H1 (cell line): ENCODE results near the gene FOXP4. TPM values are rescaled to one million over a fixed set of nuclear protein-coding genes. Genes with fewer than 3 reads are reported as not detected.
A peak's percentile ranks its signal among the peaks of the same experiment; 100 is the strongest.

Experiments
- CTCF ChIA-PET: fragments of 300-600 bp; sonication (Branson Sonifier 250); formaldehyde crosslinking; loops from one replicate; lab custom pipeline; 2021; ENCODE audit not compliant: partially characterized antibody; lab: Charles Lee
- POLR2A ChIA-PET: fragments of 300-600 bp; sonication (Branson Sonifier 250); formaldehyde crosslinking; loops from one replicate; lab custom pipeline; 2021; ENCODE audit warnings: inconsistent platforms; ENCODE audit not compliant: partially characterized antibody; lab: Charles Lee
- DNase-seq, 2 experiments: peaks; one replicate each; pipeline versions ENCODE4 v3.0.0 to v3.0.0-alpha.2; 2010 to 2022; ENCODE audit warnings: low spot score in 2 of 2, low read depth in 1 of 2, mixed read lengths in 1 of 2
- FAIRE-seq: peaks from 2 replicates; lab custom pipeline; 2011; peaks lifted over from hg19 to GRCh38; lab: Jason Lieb, UNC
- H2AFZ ChIP-seq: 2 replicates; pipeline ENCODE4 v1.8.1; 2012; ENCODE audit warnings: low read length, inconsistent platforms
- H2AK5ac ChIP-seq: 2 replicates; pipeline ENCODE4 v1.6.1; 2013; ENCODE audit warnings: low read depth, low read length
- H2BK120ac ChIP-seq: replicated peaks from 2 replicates; pipeline ENCODE3; 2013; ENCODE audit warnings: low read depth, low read length, inconsistent platforms
- H2BK12ac ChIP-seq: 2 replicates; pipeline ENCODE4 v1.6.1; 2013; ENCODE audit warnings: low read depth, low read length
- H2BK15ac ChIP-seq: 2 replicates; pipeline ENCODE4 v1.6.1; 2013; ENCODE audit warnings: low read length
- H2BK20ac ChIP-seq: 2 replicates; pipeline ENCODE4 v1.6.1; 2013; ENCODE audit warnings: low read length
- H2BK5ac ChIP-seq: 2 replicates; pipeline ENCODE4 v1.6.1; 2013; ENCODE audit warnings: low read depth, low read length
- H3K14ac ChIP-seq: 2 replicates; pipeline ENCODE4 v1.6.1; 2013; ENCODE audit warnings: inconsistent platforms; ENCODE audit not compliant: insufficient read length
- H3K18ac ChIP-seq: 2 replicates; pipeline ENCODE4 v1.6.1; 2013; ENCODE audit warnings: low read length; ENCODE audit errors: extremely low read depth
- H3K23ac ChIP-seq: 2 replicates; pipeline ENCODE4 v1.6.1; 2013; ENCODE audit warnings: inconsistent platforms; ENCODE audit not compliant: insufficient read length
- H3K23me2 ChIP-seq: 2 replicates; pipeline ENCODE4 v1.6.1; 2013; ENCODE audit warnings: low read depth, low read length
- H3K27ac ChIP-seq: 2 replicates; pipeline ENCODE4 v1.6.1; 2011; ENCODE audit warnings: low read depth, low read length, inconsistent platforms
- H3K27me3 ChIP-seq, 4 experiments: replicated peaks in 1 of 4; 1 replicate in 1 of 4; 2 replicates in 3 of 4; pipeline versions ENCODE4 v1.6.1 to v1.8.1; 2011 to 2013; ENCODE audit warnings: low read length in 3 of 4, mild to moderate bottlenecking in 3 of 4, inconsistent platforms in 2 of 4, mixed read lengths in 2 of 4, moderate library complexity in 1 of 4; ENCODE audit not compliant: control insufficient read depth in 3 of 4, insufficient read depth in 3 of 4; ENCODE audit errors: extremely low read depth in 1 of 4
- H3K36me3 ChIP-seq, 4 experiments: 2 replicates each; pipeline versions ENCODE4 v1.6.1 to v1.8.1; 2011 to 2013; ENCODE audit warnings: mild to moderate bottlenecking in 4 of 4, low read length in 3 of 4, moderate library complexity in 2 of 4, control low read depth in 1 of 4, inconsistent platforms in 1 of 4; ENCODE audit not compliant: insufficient read depth in 4 of 4, control insufficient read depth in 2 of 4
- H3K4ac ChIP-seq: replicated peaks from 2 replicates; pipeline ENCODE3; 2013; ENCODE audit warnings: low read length, low read depth, mixed read lengths, inconsistent platforms; ENCODE audit not compliant: insufficient read length
- H3K4me1 ChIP-seq, 4 experiments: replicated peaks in 1 of 4; 1 replicate in 1 of 4; 2 replicates in 3 of 4; pipeline versions ENCODE4 v1.6.1 to v1.8.1; 2011 to 2013; ENCODE audit warnings: low read length in 3 of 4, inconsistent platforms in 2 of 4, mixed read lengths in 1 of 4; ENCODE audit not compliant: insufficient read depth in 4 of 4, control insufficient read depth in 3 of 4
- H3K4me2 ChIP-seq, 2 experiments: 2 replicates each; pipeline versions ENCODE4 v1.6.1 to v1.8.1; 2011 to 2013; ENCODE audit warnings: low read depth in 2 of 2, low read length in 2 of 2, control low read depth in 1 of 2, inconsistent platforms in 1 of 2, mild to moderate bottlenecking in 1 of 2; ENCODE audit not compliant: insufficient read depth in 1 of 2
- H3K4me3 ChIP-seq, 4 experiments: fragments of 200-600, 300-600 bp in 1 of 4; sonication (generic), shearing (Covaris generic), sonication (Bioruptor Twin) in 1 of 4; 2 replicates each; pipeline versions ENCODE4 v1.5.1 to v1.8.1; 2011 to 2016; ENCODE audit warnings: low read length in 4 of 4, low read depth in 3 of 4, control low read depth in 2 of 4, inconsistent platforms in 2 of 4, mild to moderate bottlenecking in 2 of 4, mixed read lengths in 1 of 4, moderate library complexity in 1 of 4; ENCODE audit not compliant: insufficient read depth in 2 of 4; ENCODE audit errors: extremely low read depth in 1 of 4
- H3K56ac ChIP-seq: replicated peaks from 2 replicates; pipeline ENCODE3; 2013; ENCODE audit warnings: low read depth, mild to moderate bottlenecking, mixed read lengths, low read length, inconsistent platforms; ENCODE audit not compliant: insufficient read length
- H3K79me1 ChIP-seq: 2 replicates; pipeline ENCODE4 v1.6.1; 2013; ENCODE audit warnings: low read depth, low read length, control low read depth
- H3K79me2 ChIP-seq, 2 experiments: 2 replicates each; pipeline versions ENCODE4 v1.6.1 to v1.8.1; 2012 to 2013; ENCODE audit warnings: low read length in 2 of 2, mild to moderate bottlenecking in 2 of 2, inconsistent platforms in 1 of 2; ENCODE audit not compliant: insufficient read depth in 2 of 2, control insufficient read depth in 1 of 2
- H3K9ac ChIP-seq, 4 experiments: replicated peaks in 1 of 4; 1 replicate in 1 of 4; 2 replicates in 3 of 4; pipeline versions ENCODE4 v1.6.1 to v1.8.1; 2011 to 2013; ENCODE audit warnings: low read depth in 3 of 4, low read length in 3 of 4, control low read depth in 2 of 4, mild to moderate bottlenecking in 2 of 4, moderate library complexity in 2 of 4, inconsistent platforms in 1 of 4; ENCODE audit errors: extremely low read depth in 1 of 4
- H3K9me3 ChIP-seq, 2 experiments: 2 replicates each; pipeline versions ENCODE4 v1.6.1 to v1.8.1; 2012 to 2013; ENCODE audit warnings: mild to moderate bottlenecking in 2 of 2, moderate library complexity in 2 of 2, control low read depth in 1 of 2, inconsistent platforms in 1 of 2, low read depth in 1 of 2, low read length in 1 of 2, mixed read lengths in 1 of 2; ENCODE audit not compliant: insufficient read depth in 2 of 2
- H4K20me1 ChIP-seq, 2 experiments: replicated peaks in 1 of 2; 2 replicates each; pipeline versions ENCODE3 to v1.8.1; 2011 to 2013; ENCODE audit warnings: inconsistent platforms in 2 of 2, low read length in 2 of 2, mild to moderate bottlenecking in 1 of 2; ENCODE audit not compliant: insufficient read depth in 2 of 2, control insufficient read depth in 1 of 2
- H4K5ac ChIP-seq: 2 replicates; pipeline ENCODE4 v1.6.1; 2013; ENCODE audit warnings: low read length, low read depth, mixed read lengths, inconsistent platforms; ENCODE audit not compliant: insufficient read length
- H4K8ac ChIP-seq: 2 replicates; pipeline ENCODE4 v1.8.0; 2013; ENCODE audit warnings: mild to moderate bottlenecking, moderate library complexity, low read length, inconsistent platforms; ENCODE audit not compliant: insufficient read depth; ENCODE audit errors: extremely low read depth
- H4K91ac ChIP-seq: replicated peaks from 2 replicates; pipeline ENCODE3; 2013; ENCODE audit warnings: low read length, mixed read lengths, inconsistent platforms; ENCODE audit not compliant: insufficient read length
- JUND ChIP-seq: IDR thresholded peaks from 2 replicates; pipeline ENCODE4 v1.6.1; 2011; ENCODE audit warnings: mild to moderate bottlenecking, improper control_type of control experiment, low read length
- MAX ChIP-seq: IDR thresholded peaks from 2 replicates; pipeline ENCODE4 v1.6.1; 2012; ENCODE audit warnings: inconsistent platforms
- RNF2 ChIP-seq: fragments of 200-900, 300-1000 bp; sonication (generic); IDR thresholded peaks from 2 replicates; pipeline ENCODE4 v1.7.1; 2016; ENCODE audit warnings: borderline replicate concordance, low read depth, mild to moderate bottlenecking, antibody characterized with exemption, low read length; ENCODE audit not compliant: poor library complexity, severe bottlenecking; ENCODE audit errors: missing control alignments
- SUZ12 ChIP-seq: fragments of 200-600 bp; sonication (generic); IDR thresholded peaks from 2 replicates; pipeline ENCODE4 v1.6.1; 2012; ENCODE audit warnings: mild to moderate bottlenecking, inconsistent platforms, low read length, moderate library complexity, mixed read lengths
- TEAD4 ChIP-seq: IDR thresholded peaks from 2 replicates; pipeline ENCODE4 v1.6.1; 2012; ENCODE audit warnings: low read depth, low read length, inconsistent platforms, mixed read lengths
- WGBS, 2 experiments: shearing (Covaris generic) in 1 of 2; methylation state at CpG; one replicate each; pipeline versions ENCODE4 v1.1.6 to v1.1.7; 2013 to 2015; ENCODE audit warnings: low lambda C conversion rate in 2 of 2, mixed read lengths in 2 of 2, inconsistent platforms in 1 of 2, low coverage in 1 of 2, missing lambda C conversion rate in 1 of 2; ENCODE audit not compliant: insufficient replicate concordance in 2 of 2, insufficient coverage in 1 of 2, insufficient read length in 1 of 2; ENCODE audit errors: extremely low coverage in 1 of 2, missing lambda C conversion rate in 1 of 2; 5-methylcytosine and 5-hydroxymethylcytosine counted together
- polyA plus RNA-seq, 7 experiments: library from polyadenylated mRNA; depleted of rRNA in 3 of 7; stranded (reverse) in 5 of 7; unstranded in 2 of 7; fragments of >200 nt in 5 of 7; fragments of 200-250 nt in 2 of 7; gene quantifications; 1 replicate in 5 of 7; 2 replicates in 1 of 7; 4 replicates in 1 of 7; pipeline versions ENCODE4 v1.2.1 to v1.2.3, GENCODE V29; 2011 to 2013; ENCODE audit warnings: missing spikeins in 2 of 7, mixed read lengths in 2 of 7
- total RNA-seq: library from RNA; stranded (reverse); fragmentation: NEBNext Ultra II Directional; extraction: Animal tissue kit (Norgen Biotek cat#: 25700); gene quantifications from 2 replicates; pipeline ENCODE4 v1.2.1, GENCODE V29; 2021

The FOXP4 gene
- total and polyA plus RNA-seq, 2 of the 8 experiments (the other 6 are each of a cell fraction or from before 2014, with no cell fraction given): 4.8 to 13.3 TPM

GRCh38 chr6:41503827-41504465, 42.2 kb upstream of the FOXP4 start:
- TF ChIP-seq RNF2: no peak
- TF ChIP-seq MAX: no peak
- no peak for TF ChIP-seq JUND
- peak; percentile 50; the same call in 1 of the 2 replicates for TF ChIP-seq TEAD4
- peak; percentile 17; the same call in 1 of the 2 replicates for TF ChIP-seq SUZ12
- peaks cover 4 to 23% (median 9%) of the 10 kb centered on the region in 4 experiments for H3K4me1 ChIP-seq
- peak overlapping the region; percentile 42; the same call in 1 of the 2 replicates for H4K8ac ChIP-seq
- no peak overlapping the region for H3K27ac ChIP-seq
- POLR2A ChIA-PET: interaction anchor here (1.8 to 2.2 kb wide), 2 partner anchors 9 to 34 kb away, joined by 6 read pairs; no protein-coding TSS in a partner anchor
- H3K4me3 ChIP-seq: peak overlapping the region; percentile 7 to 61 (median 36); a peak in 7 of 8 replicates
- H2BK15ac ChIP-seq: no peak overlapping the region
- FAIRE-seq: no peak
- no peak overlapping the region for H2BK5ac ChIP-seq
- no peak overlapping the region for H2BK120ac ChIP-seq
- peaks cover 8% of the 10 kb centered on the region for H3K23me2 ChIP-seq
- H3K9me3 ChIP-seq: no peaks in the 10 kb centered on the region
- no peak overlapping the region for H4K5ac ChIP-seq
- peak overlapping the region; percentile 96; the same call in 1 of the 2 replicates for H2BK12ac ChIP-seq
- H3K27me3 ChIP-seq: peaks cover 32 to 66% (median 60%) of the 10 kb centered on the region in 4 experiments
- 1% methylated on average over 37 of the region's 52 CpGs; no CpG with 5 or more reads in 1 of the 2 experiments for WGBS, 2 experiments
- no peaks in the 10 kb centered on the region for H3K79me1 ChIP-seq
- no peak overlapping the region for H4K91ac ChIP-seq
- peaks cover 0 to 2% of the 10 kb centered on the region in 2 experiments for H4K20me1 ChIP-seq
- H3K56ac ChIP-seq: no peak overlapping the region
- no peaks in the 10 kb centered on the region for H3K79me2 ChIP-seq
- H3K4me2 ChIP-seq: peak overlapping the region; percentile 71 to 79
- no peak overlapping the region for H2BK20ac ChIP-seq
- H3K36me3 ChIP-seq: no peaks in the 10 kb centered on the region
- peak overlapping the region; percentile 41; the same call in 1 of the 2 replicates for H3K18ac ChIP-seq
- no peak overlapping the region for H3K4ac ChIP-seq
- no peak overlapping the region for H3K14ac ChIP-seq
- no peak overlapping the region for H2AFZ ChIP-seq
- CTCF ChIA-PET: interaction anchor here (1.0 to 2.1 kb wide), 3 partner anchors 33 to 133 kb away, joined by 3 to 7 read pairs (median 6); no protein-coding TSS in a partner anchor
- no peak overlapping the region for H3K9ac ChIP-seq
- peak in 1 of 2 experiments; percentile 66 for DNase-seq
- H3K23ac ChIP-seq: no peak overlapping the region
- no peak overlapping the region for H2AK5ac ChIP-seq
